DOHH2 (cell line): Measurements from ENCODE around the gene RCHY1.

Experiments
- H3F3A ChIP-seq: fragments of 200-600 bp; sonication (generic), shearing (Covaris generic); 2 replicates; pipeline ENCODE4 v1.6.0; 2016; ENCODE audit warnings: antibody characterized with exemption, mild to moderate bottlenecking; ENCODE audit not compliant: control insufficient read depth, insufficient read depth
- H3K27ac ChIP-seq: fragments of 200-600 bp; sonication (generic); 2 replicates; pipeline ENCODE4 v1.5.1; 2014; ENCODE audit warnings: low read depth, mild to moderate bottlenecking, low read length, moderate library complexity
- H3K27me3 ChIP-seq: fragments of 200-600 bp; sonication (generic); 2 replicates; pipeline ENCODE4 v1.6.1; 2014; ENCODE audit warnings: mild to moderate bottlenecking, low read length, mixed read lengths; ENCODE audit not compliant: control insufficient read depth
- H3K36me3 ChIP-seq: fragments of 200-600 bp; sonication (generic); 2 replicates; pipeline ENCODE4 v1.6.1; 2014; ENCODE audit warnings: mild to moderate bottlenecking, low read length, moderate library complexity, mixed read lengths; ENCODE audit not compliant: control insufficient read depth
- H3K4me1 ChIP-seq: fragments of 200-600 bp; sonication (generic); 2 replicates; pipeline ENCODE4 v1.6.1; 2014; ENCODE audit warnings: mild to moderate bottlenecking, low read length, mixed read lengths; ENCODE audit not compliant: control insufficient read depth
- H3K4me2 ChIP-seq: fragments of 200-600 bp; sonication (generic); 2 replicates; pipeline ENCODE4 v1.6.0; 2014; ENCODE audit warnings: mild to moderate bottlenecking, low read length, moderate library complexity
- H3K4me3 ChIP-seq: fragments of 200-600 bp; sonication (generic); 2 replicates; pipeline ENCODE4 v1.5.1; 2014; ENCODE audit warnings: mild to moderate bottlenecking, low read length, mixed read lengths
- H3K79me2 ChIP-seq: fragments of 200-600 bp; sonication (generic); 2 replicates; pipeline ENCODE4 v1.6.1; 2014; ENCODE audit warnings: mild to moderate bottlenecking, low read length, mixed read lengths; ENCODE audit not compliant: control insufficient read depth
- H3K9me2 ChIP-seq: fragments of 200-600 bp; sonication (generic); replicated peaks from 2 replicates; pipeline ENCODE4 v1.6.1; 2014; ENCODE audit warnings: mild to moderate bottlenecking, low read length, mixed read lengths; ENCODE audit not compliant: control insufficient read depth
- H3K9me3 ChIP-seq: fragments of 200-600 bp; sonication (generic); 2 replicates; pipeline ENCODE4 v1.6.1; 2014; ENCODE audit warnings: antibody characterized with exemption, low read length, mixed read lengths; ENCODE audit not compliant: control insufficient read depth, insufficient read depth
- H4K20me1 ChIP-seq: fragments of 200-600 bp; sonication (generic); 2 replicates; pipeline ENCODE4 v1.6.0; 2014; ENCODE audit warnings: low read depth, mild to moderate bottlenecking, antibody characterized with exemption, low read length, moderate library complexity; ENCODE audit not compliant: control insufficient read depth, insufficient read depth
- EZH2phosphoT487 ChIP-seq: fragments of 200-600 bp; sonication (generic); IDR thresholded peaks from 2 replicates; pipeline ENCODE4 v1.6.1; 2017; ENCODE audit warnings: borderline replicate concordance, mild to moderate bottlenecking, antibody characterized with exemption, low read length, moderate library complexity, mixed read lengths
- TF ChIP-seq, protein P1 (sequence below): fragments of 200-600 bp; sonication (generic); IDR thresholded peaks from one replicate; pipeline ENCODE4 v1.5.1; 2014; ENCODE audit warnings: antibody characterized with exemption, mild to moderate bottlenecking, low read depth, low read length; ENCODE audit not compliant: poor library complexity, severe bottlenecking

RCHY1 gene

GRCh38 chr4:75494563-75494962, 19.6 kb downstream of the RCHY1 start:
- peaks cover 10% of the 10 kb centered on the region for H3F3A ChIP-seq
- peaks cover 77% of the 10 kb centered on the region for H3K36me3 ChIP-seq
- no peak overlapping the region for H3K4me2 ChIP-seq
- H3K27me3 ChIP-seq, result no peaks in the 10 kb centered on the region
- peaks cover 34% of the 10 kb centered on the region for H3K79me2 ChIP-seq
- H3K27ac ChIP-seq, result no peak overlapping the region
- 0 out of 2 replicates have a peak, but pooled peaks cover 2% of the 10 kb centered on the region for H4K20me1 ChIP-seq
- no peak for TF ChIP-seq EZH2phosphoT487
- TF ChIP-seq, protein P1, sequence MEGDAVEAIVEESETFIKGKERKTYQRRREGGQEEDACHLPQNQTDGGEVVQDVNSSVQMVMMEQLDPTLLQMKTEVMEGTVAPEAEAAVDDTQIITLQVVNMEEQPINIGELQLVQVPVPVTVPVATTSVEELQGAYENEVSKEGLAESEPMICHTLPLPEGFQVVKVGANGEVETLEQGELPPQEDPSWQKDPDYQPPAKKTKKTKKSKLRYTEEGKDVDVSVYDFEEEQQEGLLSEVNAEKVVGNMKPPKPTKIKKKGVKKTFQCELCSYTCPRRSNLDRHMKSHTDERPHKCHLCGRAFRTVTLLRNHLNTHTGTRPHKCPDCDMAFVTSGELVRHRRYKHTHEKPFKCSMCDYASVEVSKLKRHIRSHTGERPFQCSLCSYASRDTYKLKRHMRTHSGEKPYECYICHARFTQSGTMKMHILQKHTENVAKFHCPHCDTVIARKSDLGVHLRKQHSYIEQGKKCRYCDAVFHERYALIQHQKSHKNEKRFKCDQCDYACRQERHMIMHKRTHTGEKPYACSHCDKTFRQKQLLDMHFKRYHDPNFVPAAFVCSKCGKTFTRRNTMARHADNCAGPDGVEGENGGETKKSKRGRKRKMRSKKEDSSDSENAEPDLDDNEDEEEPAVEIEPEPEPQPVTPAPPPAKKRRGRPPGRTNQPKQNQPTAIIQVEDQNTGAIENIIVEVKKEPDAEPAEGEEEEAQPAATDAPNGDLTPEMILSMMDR, result no peak
- no peaks in the 10 kb centered on the region for H3K4me1 ChIP-seq
- no peak overlapping the region for H3K4me3 ChIP-seq
- H3K9me3 ChIP-seq, result no peaks in the 10 kb centered on the region; the same call in 1 of the 2 replicates
- no peaks in the 10 kb centered on the region for H3K9me2 ChIP-seq

- peaks cover 58% of the 10 kb centered on the region for H3K36me3 ChIP-seq
- H3K9me2 ChIP-seq, result no peaks in the 10 kb centered on the region
- H3K27ac ChIP-seq, result no peak overlapping the region
- TF ChIP-seq, protein P1, result no peak
- TF ChIP-seq EZH2phosphoT487, result no peak
- no peaks in the 10 kb centered on the region for H3K4me1 ChIP-seq
- H3K27me3 ChIP-seq, result no peaks in the 10 kb centered on the region
- no peaks in the 10 kb centered on the region for H3K9me3 ChIP-seq
- peaks cover 10% of the 10 kb centered on the region for H3F3A ChIP-seq
- H4K20me1 ChIP-seq, result 0 out of 2 replicates have a peak, but pooled peaks cover 2% of the 10 kb centered on the region
- H3K4me2 ChIP-seq, result no peak overlapping the region
- no peaks in the 10 kb centered on the region; the same call in 1 of the 2 replicates for H3K79me2 ChIP-seq
- H3K4me3 ChIP-seq, result no peak overlapping the region
Measured at GRCh38 chr4:75490155-75490554, 24.0 kb downstream of the RCHY1 start.

DNA sequence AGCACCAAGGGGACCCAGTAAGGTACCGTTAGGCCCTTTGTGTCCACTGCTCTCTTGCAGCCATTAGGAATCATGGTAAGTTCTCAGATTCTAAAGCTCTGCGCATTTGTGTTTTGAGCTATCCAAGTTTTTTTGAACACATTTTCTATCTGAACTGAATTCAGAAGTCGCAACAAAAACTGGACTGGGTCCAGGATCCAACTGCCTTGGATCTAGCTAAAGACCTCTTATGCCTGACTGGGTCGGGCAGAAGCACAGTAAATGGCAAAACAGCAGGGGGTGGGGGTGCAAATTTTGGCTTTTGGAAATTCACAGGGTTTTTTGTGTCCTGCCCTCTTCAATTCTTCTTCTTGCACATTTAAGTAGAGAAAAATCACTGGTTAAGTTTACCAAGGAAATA, 30.0 kb downstream of the RCHY1 start:
- Histone ChIP-seq H3K4me3 (no peak overlapping the region), H3K27me3 (no peaks in the 10 kb centered on the region), H3K4me2 (no peak overlapping the region), H3K36me3 (peaks cover 67% of the 10 kb centered on the region), H4K20me1 (no peaks in the 10 kb centered on the region), H3K27ac (no peak overlapping the region), H3K9me2 (no peaks in the 10 kb centered on the region), H3F3A (no peaks in the 10 kb centered on the region), H3K4me1 (no peaks in the 10 kb centered on the region), H3K79me2 (no peaks in the 10 kb centered on the region), H3K9me3 (no peaks in the 10 kb centered on the region)
- no peak for TF ChIP-seq EZH2phosphoT487
- TF ChIP-seq, protein P1, result no peak
